Nephron progenitor cell (in vitro differentiated cells): ENCODE results near the gene TEX2.

Experiments
- DNase-seq: peaks from one replicate; pipeline ENCODE4 v3.0.0; 2021
- H3K27ac Mint-ChIP-seq: 2 replicates; pipeline ENCODE4 v1.8.0; 2021; ENCODE audit warnings: mild to moderate bottlenecking, moderate library complexity, mixed read lengths
- H3K27me3 Mint-ChIP-seq: 2 replicates; pipeline ENCODE4 v1.8.0; 2021; ENCODE audit warnings: mild to moderate bottlenecking, low read depth, mixed read lengths; ENCODE audit not compliant: poor library complexity
- H3K36me3 Mint-ChIP-seq: 2 replicates; pipeline ENCODE4 v1.8.0; 2021; ENCODE audit warnings: low read depth, mixed read lengths
- H3K4me1 Mint-ChIP-seq: 2 replicates; pipeline ENCODE4 v1.8.0; 2021; ENCODE audit warnings: mixed read lengths
- H3K4me3 Mint-ChIP-seq: 2 replicates; pipeline ENCODE4 v1.8.0; 2021; ENCODE audit warnings: mild to moderate bottlenecking, moderate library complexity, mixed read lengths
- H3K9me3 Mint-ChIP-seq: 2 replicates; pipeline ENCODE4 v1.8.0; 2021; ENCODE audit warnings: mild to moderate bottlenecking, moderate library complexity, mixed read lengths
- TF ChIP-seq, protein P1 (sequence below): fragments of 200-600 bp; sonication (generic); IDR thresholded peaks from 2 replicates; pipeline ENCODE4 v1.5.0; 2021; ENCODE audit warnings: antibody characterized with exemption

The TEX2 gene

GRCh38 chr17:64202683-64203344 is 60.2 kb downstream of the TEX2 start:
- DNase-seq: no peak
- no peaks in the 10 kb centered on the region for H3K36me3 Mint-ChIP-seq
- H3K27me3 Mint-ChIP-seq: no peaks in the 10 kb centered on the region
- peak overlapping the region; percentile 73 for H3K27ac Mint-ChIP-seq
- no peak overlapping the region for H3K4me3 Mint-ChIP-seq
- peaks cover 5% of the 10 kb centered on the region for H3K9me3 Mint-ChIP-seq
- H3K4me1 Mint-ChIP-seq: peaks cover 29% of the 10 kb centered on the region
- TF ChIP-seq, protein P1, sequence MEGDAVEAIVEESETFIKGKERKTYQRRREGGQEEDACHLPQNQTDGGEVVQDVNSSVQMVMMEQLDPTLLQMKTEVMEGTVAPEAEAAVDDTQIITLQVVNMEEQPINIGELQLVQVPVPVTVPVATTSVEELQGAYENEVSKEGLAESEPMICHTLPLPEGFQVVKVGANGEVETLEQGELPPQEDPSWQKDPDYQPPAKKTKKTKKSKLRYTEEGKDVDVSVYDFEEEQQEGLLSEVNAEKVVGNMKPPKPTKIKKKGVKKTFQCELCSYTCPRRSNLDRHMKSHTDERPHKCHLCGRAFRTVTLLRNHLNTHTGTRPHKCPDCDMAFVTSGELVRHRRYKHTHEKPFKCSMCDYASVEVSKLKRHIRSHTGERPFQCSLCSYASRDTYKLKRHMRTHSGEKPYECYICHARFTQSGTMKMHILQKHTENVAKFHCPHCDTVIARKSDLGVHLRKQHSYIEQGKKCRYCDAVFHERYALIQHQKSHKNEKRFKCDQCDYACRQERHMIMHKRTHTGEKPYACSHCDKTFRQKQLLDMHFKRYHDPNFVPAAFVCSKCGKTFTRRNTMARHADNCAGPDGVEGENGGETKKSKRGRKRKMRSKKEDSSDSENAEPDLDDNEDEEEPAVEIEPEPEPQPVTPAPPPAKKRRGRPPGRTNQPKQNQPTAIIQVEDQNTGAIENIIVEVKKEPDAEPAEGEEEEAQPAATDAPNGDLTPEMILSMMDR: no peak

- Mint-ChIP-seq H3K9me3 (peaks cover 19% of the 10 kb centered on the region), H3K4me1 (peaks cover 29% of the 10 kb centered on the region), H3K4me3 (no peak overlapping the region), H3K36me3 (peaks cover 14% of the 10 kb centered on the region), H3K27me3 (no peaks in the 10 kb centered on the region), H3K27ac (no peak overlapping the region)
- TF ChIP-seq, protein P1: no peak
- no peak for DNase-seq
These were observed 62.7 kb downstream of the TEX2 start for GRCh38 chr17:64200080-64201032.

GRCh38 chr17:64198331-64199090 is 64.5 kb downstream of the TEX2 start:
- peaks cover 29% of the 10 kb centered on the region for H3K4me1 Mint-ChIP-seq
- H3K36me3 Mint-ChIP-seq: peaks cover 16% of the 10 kb centered on the region
- H3K9me3 Mint-ChIP-seq: peaks cover 19% of the 10 kb centered on the region
- no peak for DNase-seq
- H3K4me3 Mint-ChIP-seq: no peak overlapping the region
- H3K27ac Mint-ChIP-seq: no peak overlapping the region
- TF ChIP-seq, protein P1: no peak
- no peaks in the 10 kb centered on the region for H3K27me3 Mint-ChIP-seq

- Mint-ChIP-seq H3K27me3 (no peaks in the 10 kb centered on the region), H3K27ac (no peak overlapping the region), H3K9me3 (peaks cover 19% of the 10 kb centered on the region), H3K4me1 (peaks cover 17% of the 10 kb centered on the region), H3K36me3 (peaks cover 27% of the 10 kb centered on the region), H3K4me3 (no peak overlapping the region)
- DNase-seq: no peak
- TF ChIP-seq, protein P1: no peak
These were observed 66.5 kb downstream of the TEX2 start for GRCh38 chr17:64196601-64197000.

- TF ChIP-seq, protein P1: no peak
- H3K4me3 Mint-ChIP-seq: no peak overlapping the region
- no peaks in the 10 kb centered on the region for H3K27me3 Mint-ChIP-seq
- H3K27ac Mint-ChIP-seq: no peak overlapping the region
- H3K9me3 Mint-ChIP-seq: peaks cover 19% of the 10 kb centered on the region
- H3K4me1 Mint-ChIP-seq: peaks cover 1% of the 10 kb centered on the region
- no peak for DNase-seq
- peaks cover 37% of the 10 kb centered on the region for H3K36me3 Mint-ChIP-seq
These were observed 69.5 kb downstream of the TEX2 start for GRCh38 chr17:64193561-64193960.
